Right renal cortex interstitium (tissue), 3 donors: ENCODE data around the gene TRMT1. TPM values are rescaled to one million over a fixed set of nuclear protein-coding genes. Genes with fewer than 3 reads are reported as not detected.

Source experiments
- DNase-seq, 3 donors: peaks; one replicate each; pipeline ENCODE4 v3.0.0-alpha.2; 2013; ENCODE audit warnings: low read depth in 3 of 3, low spot score in 2 of 3
- polyA plus RNA-seq, 3 donors: library from polyadenylated mRNA; unstranded; fragments of 120-200 nt; gene quantifications; one replicate each; pipeline ENCODE4 v1.2.1, GENCODE V29; 2013; ENCODE audit not compliant: insufficient read length in 3 of 3

TRMT1 gene
- polyA plus RNA-seq, 3 donors = 30.8 to 34.5 (median 32.0) TPM

GRCh38 chr19:13092606-13093235 lies 23.8 kb downstream of the TRMT1 start:
- no peak for DNase-seq

DNA sequence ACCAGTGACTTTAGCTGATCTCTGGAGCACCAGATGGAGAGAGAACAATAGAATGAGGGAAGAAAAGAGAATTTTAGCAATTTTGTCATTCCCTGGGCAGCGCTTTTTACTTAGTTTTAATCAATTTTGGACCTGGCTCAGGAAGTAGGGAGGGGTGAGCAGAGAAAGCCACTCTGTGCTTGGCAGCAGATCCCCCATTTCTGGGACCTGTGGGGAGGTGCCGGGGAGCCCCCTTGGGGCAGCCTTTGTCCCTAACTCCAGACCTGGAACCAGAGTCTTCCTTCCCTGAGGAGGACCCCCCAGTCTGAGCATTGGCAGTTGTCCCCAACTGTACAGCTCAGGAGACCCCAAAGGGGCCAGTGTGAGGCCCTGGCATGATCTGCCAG lies 24.4 kb downstream of the TRMT1 start:
- no peak for DNase-seq

DNA sequence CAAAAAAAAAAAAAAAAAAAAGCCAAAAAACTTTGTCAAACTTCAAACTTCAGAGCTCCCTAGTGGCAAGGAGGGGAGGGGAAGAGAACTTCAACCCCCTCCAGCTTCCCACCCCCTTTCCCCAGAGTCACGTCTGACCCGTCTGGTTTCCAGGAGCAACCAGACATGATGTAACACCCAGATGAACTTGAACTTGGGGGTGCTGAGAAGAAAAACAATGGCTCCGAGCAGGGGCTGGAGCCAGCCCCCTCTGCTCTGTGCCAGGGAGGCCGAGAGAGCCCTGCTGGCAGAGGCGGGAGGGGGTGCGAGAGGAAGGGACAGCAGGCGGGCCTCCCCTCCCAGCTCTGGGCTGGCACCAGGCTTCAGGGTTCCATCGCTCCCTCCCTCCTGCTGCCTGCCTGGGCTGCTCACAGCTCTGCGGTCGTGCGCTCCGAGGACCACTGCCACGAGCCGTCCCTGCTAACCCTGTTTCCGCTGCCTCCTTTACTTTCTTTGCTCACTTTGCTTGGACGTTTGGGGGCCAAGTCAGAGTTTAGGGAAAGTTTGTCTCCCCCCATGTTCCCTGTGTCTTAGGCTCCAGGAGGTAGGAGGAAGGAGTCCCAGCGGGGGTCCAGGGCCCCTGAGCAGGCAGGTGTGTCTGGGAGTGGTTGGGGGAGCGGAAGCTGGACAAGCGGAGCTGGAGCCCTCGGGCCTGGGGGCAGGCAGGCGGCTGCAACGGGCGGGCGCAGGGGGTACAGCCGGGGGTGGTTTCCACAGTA lies 25.0 kb downstream of the TRMT1 start:
- peak in 1 of 3 donors; percentile 57 for DNase-seq

GRCh38 chr19:13090511-13091231 lies 25.9 kb downstream of the TRMT1 start:
- no peak for DNase-seq

DNA sequence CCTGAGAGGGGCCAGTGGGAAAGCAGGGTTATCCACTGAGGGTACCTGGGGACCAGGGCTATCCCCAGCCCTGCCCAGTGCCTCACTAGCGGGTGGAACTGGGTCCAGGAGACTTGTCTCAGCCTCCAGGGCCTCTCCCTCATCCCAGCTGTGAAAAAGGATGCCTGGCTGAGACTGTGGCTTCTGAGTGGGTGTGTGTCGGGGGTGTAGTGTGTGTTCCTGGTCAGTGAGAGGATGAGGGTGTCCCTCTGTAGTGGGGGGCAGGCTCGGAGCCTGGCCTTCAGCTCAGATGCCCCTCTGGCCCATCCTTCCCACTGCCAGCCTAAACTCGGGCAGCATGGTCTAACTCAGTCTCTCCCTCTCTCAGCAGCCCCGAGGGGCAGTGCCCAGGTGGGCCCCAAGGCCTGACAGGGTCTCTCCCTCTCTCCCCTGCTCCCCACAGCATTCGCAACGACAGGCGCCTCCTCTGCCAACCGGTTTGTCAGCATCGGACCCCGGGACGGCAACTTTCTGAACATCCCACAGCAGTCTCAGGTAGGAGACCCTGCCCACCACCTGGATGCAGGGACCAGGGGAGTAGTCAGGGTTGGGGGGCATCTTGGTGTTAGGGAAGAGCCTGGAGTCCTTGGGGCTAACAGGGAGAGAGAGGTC lies 26.6 kb downstream of the TRMT1 start:
- DNase-seq = no peak

DNA sequence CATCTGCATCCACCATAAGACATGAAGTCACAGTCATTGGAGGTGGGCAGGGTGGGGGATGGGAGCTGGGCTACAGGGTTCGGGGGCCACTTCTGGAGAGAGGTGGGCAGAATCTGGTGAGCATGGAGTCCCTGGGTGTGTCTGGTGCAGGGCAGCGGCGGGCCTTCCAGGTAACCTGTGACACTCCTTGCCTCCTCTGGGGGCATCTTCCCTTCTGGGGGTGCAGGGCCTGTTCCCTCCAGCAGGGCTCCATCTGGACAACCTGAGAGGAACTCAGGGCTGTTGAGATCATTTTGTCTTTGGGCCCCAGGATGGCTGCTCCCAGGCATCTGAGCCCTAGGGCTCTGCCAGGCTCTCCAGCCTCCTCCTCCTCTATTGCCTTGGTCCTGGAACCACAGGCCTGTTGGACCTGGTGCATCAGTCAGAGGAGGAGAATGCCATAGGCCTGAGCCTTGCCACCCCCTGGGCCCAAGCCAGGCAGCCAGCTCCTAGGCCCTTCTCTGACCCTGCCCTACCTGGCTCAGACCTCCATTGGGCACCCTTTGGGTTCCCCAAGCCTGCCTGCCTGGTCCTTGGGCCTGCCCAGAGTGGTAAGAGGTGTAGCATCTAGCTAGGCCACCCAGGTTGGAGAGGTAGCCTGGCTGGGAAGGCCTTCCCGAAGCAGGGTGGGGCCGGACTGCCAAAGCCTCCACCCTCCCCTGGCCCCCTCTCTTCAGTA lies 27.2 kb downstream of the TRMT1 start:
- DNase-seq = no peak

DNA sequence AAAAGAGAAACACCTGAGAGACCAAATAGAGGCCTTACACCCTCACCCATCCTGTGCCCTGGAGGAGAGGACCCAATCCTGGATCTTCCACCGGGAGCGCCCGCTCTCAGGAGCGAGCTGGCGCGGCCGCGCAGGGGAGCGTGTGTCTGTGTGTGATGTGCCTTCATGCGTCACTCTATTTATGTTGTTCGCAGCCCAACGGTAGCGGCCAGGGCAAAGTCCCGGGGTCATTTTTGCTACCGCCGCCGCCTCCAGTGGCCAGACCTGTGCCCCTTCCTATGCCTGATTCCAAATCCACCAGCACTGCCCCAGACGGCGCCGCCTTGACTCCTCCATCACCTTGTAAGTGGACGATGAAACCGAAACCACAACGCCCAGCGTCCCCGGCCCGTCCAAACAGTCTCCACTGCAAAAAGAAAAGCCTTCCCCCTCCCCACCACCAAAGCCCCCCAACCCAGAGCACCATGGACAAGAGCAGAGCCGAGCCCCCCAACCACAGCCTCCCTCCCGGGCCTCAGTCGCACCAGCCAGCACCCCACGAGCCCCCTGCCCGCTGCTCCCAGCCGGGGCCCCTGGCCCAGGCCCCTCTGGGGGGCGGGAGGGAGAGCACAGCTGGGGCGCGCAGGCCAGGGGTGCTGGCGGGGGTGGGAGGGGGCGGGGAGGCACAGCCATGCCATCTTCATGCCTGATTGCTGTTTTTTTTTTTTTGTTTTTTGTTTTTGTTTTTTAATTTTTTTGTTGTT lies 28.6 kb downstream of the TRMT1 start:
- no peak for DNase-seq

DNA sequence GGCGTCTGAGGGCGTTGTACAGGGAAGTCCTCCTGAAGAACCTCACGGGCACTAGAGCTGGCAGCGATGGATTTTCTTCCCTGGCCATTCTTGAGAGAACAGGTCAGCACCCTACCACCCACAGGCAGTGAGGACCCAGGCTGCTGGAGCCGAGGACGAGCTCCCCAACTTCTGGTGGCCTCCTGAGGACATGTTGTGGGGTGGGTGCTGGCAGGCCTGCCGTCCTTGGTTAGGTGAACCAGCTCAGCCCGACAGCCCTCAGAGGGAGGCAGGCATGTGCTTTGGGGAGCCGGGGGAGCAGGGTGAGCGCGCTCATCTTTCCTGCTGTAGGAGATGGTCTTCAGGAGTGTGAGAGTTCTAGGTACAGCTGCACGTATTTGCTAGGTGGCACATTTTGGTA lies 29.2 kb downstream of the TRMT1 start:
- DNase-seq = no peak

DNA sequence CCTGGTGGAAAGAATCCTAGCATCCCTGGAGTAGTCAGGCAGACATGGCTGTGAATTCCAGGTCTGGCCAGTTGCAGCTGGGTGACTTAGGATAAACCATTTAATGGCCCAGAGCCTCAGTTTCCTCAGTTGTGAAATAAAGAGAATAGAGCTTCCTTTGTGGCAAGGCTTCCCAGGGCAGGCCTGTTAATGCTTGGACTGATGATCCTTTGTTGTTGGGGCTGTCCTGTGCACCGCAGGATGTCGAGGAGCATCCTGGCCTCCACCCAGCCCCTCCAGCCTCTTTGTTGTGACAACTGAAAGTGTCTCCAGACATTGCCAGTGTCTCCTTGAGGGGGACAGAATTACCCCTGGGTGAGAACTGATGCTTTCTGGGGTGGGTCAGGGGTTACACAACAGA lies 30.2 kb downstream of the TRMT1 start:
- no peak for DNase-seq

- DNase-seq = no peak
These were observed 30.9 kb downstream of the TRMT1 start for GRCh38 chr19:13085666-13086065.

DNA sequence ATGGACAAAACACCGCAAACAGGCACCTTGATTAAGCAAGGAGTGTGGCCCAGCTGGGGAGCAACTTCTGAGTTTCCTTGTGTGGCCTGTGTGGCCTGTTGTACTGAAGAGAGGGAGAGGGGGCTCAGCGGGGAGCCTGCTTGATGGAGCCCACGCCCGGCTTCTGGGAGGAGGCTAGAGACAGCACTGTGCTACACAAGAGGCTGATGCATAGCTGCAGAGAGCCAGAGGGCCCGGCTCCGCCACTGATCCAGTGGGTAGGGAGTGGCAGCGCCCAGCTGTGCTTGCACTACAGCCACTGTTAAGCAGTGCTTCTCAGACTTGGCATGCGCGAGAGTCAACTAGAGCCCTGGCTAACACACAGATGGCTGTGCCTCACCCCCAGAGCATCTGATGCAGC lies 32.9 kb downstream of the TRMT1 start:
- DNase-seq = no peak

- DNase-seq = no peak
These were observed 33.5 kb downstream of the TRMT1 start for GRCh38 chr19:13083008-13083404.

DNA sequence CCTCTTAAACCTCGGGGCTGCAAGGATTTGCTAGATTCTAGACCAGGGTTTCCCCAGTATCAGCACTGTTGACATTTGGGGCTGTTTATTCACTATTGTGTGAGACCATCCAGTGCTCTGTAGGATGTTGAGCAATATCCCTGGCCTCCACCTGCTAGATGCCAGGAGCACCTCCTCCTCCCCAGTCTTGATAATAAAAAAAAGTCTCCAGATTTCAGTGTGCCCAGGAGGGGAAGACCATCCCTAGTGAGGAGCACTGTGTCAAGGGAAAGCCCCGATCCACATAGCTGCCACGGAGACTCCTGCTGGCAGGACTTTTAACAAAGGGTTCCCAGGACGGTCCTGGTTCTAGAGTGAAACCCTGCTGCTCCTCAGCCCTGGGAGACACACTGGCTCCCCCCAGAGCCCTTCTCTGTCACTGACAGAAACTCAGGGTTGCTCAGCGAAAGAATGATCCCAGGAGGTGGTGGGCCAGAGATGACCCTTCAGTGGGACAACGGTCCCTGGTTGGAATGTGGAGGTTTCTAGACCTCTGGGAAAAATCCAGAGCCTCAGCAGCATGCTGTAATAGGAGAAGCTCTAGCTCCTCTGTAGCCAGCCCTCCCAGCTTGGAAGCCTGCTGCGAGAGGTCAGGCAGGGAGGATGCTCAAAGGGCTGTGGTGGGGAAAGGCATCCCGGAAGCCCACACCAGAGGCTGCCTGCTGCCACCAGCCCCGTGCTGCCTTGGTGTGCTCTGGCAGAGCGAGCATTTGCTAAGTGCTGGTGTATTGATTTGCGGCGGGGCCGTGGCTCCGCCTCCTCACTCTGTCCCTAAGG lies 34.1 kb downstream of the TRMT1 start:
- no peak for DNase-seq

DNA sequence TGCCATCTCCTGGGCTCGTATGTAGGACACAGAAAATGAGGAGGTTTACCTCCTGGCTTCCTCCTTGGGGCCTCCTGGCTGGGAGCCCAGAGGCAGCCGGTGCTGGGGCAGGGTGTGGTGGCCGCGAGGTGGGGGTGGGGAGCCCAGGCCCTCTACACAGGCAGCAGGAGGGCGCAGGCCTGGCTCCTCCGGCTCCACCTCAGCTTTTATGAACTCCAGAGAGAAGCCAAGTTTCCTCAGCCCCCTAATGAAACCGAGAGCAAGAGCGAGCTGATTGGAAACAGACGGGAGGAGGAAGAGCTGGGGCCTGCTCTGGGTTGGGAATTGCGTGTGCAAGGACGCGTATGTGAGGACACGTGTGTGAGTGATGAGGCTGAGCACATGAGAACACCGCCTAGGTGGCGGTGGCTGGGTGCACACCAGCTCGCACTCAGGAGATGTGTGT lies 37.0 kb downstream of the TRMT1 start:
- DNase-seq = no peak

GRCh38 chr19:13078897-13079541 lies 37.5 kb downstream of the TRMT1 start:
- DNase-seq = no peak

GRCh38 chr19:13078381-13078780 lies 38.2 kb downstream of the TRMT1 start:
- DNase-seq = no peak

DNA sequence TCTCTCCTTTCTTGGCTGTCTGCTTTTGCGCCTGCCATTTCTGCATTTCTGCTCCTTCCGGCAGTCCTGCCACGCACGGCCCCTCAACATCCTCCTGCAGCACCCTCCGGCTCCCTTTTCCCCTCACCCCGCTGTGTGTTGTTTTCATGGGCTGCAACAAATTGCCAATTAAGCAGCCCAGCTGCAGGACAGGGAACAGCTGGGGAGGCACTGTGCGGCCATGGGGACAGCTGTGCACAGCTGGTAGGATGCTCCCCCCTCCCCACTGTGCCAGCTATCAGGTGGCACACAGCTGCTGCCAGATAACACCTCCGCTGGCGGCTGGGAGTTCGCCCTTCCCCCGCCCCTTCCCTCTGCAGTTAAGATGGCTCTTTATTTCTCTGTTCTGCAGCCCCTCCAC lies 39.3 kb downstream of the TRMT1 start:
- no peak for DNase-seq

DNA sequence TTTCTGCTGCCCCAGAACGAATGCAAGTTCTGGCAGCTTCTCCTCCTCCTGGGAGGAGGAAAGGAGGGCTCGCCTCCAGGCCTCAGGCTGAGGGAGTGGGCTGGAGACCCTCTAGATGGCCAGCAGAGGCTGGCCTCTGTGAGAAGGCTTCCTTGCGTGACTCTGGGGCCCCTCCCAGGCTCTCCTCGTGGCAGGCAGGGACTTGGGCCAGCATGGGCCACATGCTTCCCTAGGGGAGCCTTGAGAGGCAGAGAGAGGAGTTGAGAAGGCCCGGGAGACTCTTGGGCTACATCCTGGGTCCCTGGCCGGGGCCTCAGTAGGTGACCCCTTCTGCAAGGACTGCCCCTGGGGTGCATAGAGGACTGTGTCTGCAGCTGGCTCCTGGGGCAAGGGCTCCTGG lies 39.8 kb downstream of the TRMT1 start:
- no peak for DNase-seq

DNA sequence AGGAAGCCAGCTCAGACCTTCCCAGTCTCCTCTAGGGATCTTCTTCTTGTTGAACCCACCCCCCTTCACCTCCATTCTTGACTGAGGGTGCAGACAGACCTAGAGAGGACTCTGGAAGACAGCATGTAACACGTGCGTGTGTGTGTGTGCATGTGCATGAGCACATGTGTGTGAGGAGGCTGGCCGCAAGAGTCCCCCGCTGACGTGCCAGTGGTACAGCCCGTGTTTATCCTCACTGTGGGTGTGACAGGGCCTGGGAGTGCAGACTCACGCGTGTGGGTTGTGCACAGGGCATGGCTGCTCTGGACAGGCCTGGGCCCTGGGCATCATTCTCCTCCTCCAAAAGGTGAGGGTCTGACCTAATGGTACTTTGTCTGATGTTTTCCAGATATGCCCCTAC lies 40.2 kb downstream of the TRMT1 start:
- no peak for DNase-seq
